GM18907 (cell line): ENCODE measurements around the gene CDH23.
"Not testable (repeated sequence)": the region's sequence is repeated elsewhere in the genome, so short reads cannot be mapped to it uniquely, and the experiment has no call there.

ENCODE experiments used
- ATAC-seq: cut with Tn5 transposase; IDR thresholded peaks from one replicate; pipeline ENCODE4 v1.9.1; 2021; ENCODE audit warnings: mild to moderate bottlenecking, moderate library complexity; ENCODE audit not compliant: unreplicated experiment

CDH23 gene

DNA sequence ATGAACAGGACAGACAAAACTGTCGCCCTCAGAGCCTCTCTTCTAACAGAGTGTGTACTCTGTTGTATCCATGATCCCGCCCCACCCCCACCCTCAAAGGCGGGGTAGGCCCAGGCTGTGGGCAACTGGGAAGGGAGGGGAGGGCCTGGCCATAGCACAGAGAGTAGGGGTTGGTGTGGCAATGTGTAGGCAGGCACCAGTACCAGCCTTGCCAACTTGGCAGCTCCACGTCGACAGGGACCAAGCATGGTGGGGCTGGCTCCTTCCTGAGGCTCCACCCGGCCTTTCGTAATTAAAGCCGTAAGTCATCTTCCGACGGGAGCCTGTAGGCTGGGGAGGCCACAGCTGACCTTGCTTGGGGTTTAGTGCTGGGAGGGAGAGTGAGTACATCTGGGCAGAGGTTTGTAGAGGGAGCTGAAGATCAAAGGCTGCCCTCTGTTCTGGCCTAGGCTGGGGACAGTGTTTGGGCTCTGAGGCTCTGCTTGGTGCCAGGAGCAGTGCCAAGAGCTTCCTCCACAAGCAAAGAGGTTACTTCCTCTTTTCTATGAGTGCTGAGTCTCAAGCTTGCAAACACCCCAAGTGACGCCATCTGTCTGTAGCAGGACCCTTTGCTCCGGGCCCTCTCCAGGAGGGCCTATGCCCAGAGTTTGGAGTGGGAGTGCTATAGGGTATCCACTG is 201.2 kb downstream of the CDH23 start:
- no peak for ATAC-seq

DNA sequence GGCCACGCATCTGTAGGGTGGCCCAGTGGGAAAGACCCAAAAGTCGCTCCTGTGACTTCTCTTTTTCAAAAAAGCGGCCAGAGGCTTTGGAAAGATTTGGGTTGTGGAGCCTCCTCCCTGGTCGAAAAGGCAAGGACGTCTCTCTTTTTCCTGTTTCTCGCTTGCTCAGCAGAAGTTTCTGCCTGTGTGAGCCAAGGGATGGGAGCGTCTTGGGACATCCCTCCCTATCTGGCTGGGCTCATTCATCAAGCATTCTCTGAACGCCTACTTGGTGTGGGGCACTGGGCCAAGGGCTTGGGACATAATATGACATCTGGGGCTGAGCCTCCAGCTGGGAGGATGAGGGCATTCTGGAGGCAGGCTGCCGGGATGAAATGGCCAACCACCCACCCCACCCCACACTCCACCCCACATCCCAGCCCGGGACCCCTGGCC is 201.9 kb downstream of the CDH23 start:
- ATAC-seq: no peak

DNA sequence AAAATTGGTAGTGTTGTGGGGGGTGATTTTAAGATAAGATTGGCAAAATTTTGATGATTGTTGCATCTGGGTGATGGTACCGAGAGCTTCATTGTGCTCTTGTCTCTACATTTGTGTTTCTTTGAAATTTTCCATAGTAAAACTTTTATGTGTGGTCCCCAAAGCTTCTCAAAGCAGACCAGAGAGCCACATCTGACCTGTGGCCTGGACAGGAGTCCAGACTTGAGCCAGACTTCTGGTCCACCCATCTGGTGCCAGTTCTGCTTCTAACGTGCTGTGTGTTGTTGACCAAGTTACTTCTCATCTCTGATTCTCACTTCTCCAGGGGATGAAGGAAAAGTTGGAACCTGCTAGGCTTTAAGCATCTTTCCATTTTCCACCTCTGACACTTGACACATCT is 202.8 kb downstream of the CDH23 start:
- ATAC-seq: no peak

DNA sequence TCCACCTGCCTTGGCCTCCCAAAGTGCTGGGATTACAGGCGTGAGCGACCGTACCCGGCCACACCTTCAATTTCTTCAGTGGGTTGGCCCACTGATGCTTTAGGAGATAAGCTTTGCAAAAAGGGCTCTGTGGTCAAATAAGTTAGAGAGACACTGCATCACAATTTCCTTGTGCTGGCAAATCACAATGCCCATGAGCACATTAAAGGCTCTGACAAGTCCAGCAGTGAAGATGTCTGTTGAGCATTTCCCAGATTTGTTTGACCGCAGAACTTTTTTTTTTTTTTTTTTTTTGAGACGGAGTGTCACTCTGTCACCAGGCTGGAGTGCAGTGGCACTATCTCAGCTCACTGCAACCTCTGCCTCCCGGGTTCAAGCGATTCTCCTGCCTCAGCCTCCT is 203.5 kb downstream of the CDH23 start:
- ATAC-seq: not testable (repeated sequence)

DNA sequence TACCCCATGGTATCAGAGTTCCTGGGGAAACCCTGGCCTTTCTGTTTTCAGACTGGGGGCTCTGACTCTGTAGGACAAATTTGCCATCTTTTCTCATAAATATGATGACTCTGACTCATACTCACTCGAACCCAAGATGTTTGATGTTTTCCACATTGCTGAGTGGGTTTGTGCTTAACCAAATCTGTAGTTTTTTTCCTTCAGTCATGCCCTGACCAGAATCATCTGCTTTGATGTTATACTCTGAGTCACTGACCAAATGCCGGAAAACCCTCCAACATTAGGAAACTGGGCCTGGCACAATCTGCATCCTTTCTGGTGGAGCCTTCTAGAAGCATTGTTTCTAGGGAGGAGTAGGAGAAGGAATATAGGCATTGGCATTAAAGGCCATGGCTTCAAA is 204.1 kb downstream of the CDH23 start:
- ATAC-seq: no peak

DNA sequence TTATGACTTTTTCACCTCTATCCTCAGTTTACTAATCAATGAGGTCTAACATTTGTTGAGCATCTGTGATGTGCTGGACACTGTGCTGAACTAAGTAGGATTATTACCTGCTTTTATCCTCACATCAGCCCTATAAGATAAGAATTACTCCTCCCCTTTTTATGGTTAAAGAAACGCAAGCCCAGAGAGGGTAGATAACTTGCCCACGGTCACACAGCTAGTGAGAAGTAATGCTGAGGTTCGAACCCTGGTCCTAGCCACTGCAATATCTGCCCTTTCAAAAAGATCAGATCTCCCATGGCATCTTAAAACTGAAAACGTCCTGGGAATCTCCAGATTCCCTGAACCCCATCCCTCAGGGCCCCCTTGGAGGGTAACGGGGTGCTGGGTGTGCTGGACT is 204.6 kb downstream of the CDH23 start:
- ATAC-seq: no peak

DNA sequence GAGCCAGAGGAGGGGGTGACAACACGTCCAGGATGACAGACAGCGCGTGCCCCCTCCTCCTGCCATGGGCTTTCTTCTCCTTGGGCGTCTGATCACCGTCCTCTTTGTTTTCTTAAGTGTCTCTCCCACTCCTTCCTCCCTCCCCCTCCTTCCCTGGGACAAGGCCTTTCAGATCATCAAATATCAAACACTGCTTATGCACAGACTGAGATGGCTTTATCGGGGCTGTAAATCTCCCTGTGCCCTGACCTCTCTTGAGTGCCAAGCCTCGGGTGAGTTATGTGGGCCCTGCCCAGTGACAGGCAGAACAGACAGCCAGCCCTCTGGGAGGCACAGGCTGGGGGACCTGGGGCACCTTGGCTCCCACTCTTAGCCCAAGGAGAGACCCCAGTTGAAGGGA is 206.4 kb downstream of the CDH23 start:
- ATAC-seq: no peak

DNA sequence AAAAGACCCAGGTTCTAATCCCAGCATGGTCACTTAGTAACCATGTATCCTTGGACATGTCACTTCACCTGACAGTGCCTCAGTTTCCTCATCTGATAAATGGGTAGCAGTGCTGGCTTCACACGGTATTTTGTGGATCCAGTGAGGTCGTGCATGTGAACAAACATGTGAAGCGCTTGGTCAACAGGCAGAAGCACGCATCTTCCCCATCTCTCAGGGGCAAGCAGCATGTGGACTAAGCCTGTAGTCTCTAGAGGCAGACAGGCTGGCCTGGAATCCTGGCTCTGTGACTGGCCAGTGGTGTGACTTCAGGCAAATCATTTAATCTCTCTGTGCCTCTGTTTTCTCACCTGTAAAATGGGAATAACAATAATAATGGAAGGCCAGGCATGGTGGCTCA is 207.0 kb downstream of the CDH23 start:
- ATAC-seq: no peak

DNA sequence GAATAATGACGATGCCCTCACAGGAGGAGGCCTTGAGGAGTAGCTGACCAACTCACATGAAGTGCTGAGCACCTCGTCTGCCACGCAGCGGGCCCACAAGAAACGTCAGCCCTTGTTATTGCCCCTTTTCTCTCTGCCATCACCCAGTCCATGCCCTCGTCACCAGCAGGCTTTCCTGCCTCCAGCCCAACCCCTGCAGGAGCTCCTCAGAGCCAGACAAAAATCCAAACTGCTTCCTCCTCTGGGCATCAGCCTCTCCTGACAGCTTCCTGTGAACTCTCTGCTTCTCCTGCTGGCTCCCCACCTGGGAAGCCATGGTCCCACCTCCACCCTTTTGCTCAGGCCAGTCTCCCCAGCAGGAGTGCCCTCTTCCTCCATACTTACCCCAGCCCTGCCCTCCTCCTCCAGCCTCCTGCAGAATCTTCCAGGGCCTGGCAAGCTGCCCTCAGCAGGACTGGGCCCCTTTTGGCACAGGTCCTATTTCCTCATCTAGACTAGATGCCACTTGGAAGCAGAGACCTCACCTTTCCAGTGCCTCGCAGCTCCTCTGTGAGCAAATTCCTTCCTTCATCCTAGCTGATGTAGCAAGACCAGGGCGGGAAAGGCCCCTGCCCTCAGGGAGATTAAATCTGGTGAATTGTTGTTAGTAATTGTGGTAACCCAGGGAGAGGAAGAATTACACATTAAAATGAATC is 207.8 kb downstream of the CDH23 start:
- ATAC-seq: no peak

DNA sequence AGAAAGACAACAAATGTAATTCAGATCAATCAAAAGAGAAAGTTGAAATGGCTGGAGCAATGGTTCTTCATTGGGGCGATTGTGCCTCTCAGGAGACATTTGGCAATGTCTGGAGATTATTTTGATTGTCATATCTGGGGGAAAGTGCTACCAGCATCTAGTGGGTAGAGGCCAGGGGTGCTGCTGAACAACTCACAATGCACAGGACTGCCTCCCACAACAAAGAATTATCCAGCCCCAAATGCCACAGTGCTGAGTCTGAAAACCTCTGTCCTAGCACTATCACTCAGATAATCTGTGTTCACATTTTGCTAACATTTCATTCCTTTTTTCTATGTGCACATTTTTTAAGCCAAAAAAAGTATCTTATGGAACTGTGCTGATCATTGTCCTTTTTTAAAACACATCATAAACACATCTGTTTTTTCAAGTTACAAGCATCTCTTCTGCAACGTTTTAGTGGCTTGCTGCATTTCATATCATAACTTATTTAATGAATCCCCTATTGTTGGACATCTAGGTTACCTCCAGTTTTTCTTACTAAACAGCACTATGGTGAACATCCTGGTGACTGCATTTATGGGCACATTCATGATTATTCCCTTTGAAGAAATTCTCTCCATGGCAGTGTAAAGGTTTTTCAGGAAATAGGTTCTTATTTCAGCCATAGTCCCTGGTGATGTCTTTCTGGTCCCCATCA is 208.7 kb downstream of the CDH23 start:
- ATAC-seq: no peak

DNA sequence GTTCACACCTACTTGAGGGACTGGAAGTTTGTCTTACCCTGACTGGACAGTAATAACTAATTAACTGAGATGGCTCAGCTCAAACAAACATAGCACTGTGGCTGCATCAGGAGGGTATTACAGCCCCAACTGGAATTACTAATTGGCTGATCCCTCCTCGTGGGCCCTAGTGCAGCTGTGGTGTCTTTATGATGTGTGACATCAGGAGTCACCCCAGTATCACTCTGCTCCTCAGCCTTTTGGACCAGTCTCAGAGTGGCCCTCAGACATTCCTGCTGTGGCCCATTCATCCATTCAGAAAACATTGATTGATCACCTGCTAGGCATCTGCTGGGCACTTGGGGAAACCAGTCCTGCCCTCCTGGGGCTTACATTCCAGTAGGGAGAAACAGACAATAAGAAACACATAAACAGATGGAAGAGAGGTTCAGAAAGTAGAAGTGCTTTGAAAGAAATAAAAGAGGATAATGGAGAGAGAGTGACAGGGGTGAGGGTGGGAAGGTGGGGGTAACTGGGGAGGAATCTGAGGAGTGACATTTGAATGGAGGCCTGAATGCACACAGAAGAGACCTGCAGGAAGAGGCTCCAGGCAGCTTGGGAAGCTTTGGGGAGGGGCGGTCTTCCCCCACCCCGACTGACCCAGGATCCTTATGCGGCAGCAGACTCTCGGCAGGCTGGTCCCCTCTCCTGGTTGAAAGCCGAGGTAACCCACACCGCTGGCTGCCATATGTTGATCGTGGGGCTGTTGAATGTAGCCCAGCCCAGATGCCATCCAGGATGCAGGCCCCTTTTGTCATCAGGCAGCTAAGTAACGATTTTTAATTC is 209.7 kb downstream of the CDH23 start:
- no peak for ATAC-seq

DNA sequence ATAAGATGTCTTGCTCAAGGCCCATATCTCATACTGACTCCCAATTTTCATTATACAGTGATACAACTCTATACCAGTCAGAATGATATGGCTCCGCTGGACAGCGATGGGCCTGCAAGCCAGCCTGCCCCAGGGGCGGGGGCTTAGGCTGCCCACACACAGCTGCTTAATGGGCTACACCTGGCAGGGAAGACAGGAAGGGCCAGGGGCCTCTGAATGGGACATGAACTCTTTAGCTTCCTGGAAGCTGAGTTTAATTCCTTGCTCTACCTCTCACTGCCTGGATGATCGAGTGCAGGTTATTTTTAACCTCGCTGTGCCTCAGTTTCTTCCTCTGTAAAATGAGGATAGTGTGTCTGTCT is 210.3 kb downstream of the CDH23 start:
- no peak for ATAC-seq

DNA sequence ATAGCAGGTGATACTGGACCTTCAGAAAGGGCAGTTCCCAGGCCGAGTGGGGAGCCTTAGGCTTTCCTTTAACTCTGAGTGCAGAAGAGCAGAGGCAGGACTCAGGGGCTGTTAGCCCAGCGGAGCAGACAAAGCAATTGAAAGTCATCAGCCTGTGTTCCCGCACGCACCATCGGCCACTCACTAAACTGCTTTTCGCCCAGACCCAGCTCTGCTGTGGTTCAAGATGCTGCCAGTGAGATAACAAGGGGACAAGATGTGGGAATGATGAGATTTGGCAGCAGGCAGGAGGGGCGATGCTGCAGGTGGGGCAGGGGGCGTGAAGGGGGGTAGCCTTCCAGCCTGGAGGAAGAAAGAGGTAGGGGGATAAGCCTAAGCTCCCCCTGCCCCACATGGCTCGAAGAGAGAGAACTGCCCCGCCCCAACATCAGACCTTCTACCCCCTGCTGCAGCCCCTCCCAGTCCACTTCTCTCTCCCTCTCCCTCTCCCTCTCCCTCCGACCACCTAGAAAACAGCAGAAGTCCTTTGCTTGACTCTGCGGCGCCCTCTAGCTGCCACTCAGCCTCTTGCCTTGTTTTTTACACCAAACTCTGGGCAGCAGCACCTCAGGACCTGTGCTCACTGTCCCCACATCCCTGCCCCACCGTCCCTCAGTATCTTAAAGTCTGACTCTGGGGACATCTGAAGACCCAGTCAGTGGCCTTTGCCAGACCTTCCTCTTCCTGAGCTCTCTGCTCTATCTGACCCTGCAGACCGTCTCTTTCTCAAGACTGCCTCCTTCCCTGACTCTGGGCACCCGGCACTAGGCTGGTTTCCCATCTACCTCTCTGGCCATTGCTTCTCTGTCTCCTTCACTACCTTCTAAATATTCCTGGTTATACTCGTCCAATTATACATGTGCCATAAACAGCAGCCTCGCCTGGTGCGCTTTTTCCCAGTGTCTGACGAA is 212.4 kb downstream of the CDH23 start:
- ATAC-seq: no peak

DNA sequence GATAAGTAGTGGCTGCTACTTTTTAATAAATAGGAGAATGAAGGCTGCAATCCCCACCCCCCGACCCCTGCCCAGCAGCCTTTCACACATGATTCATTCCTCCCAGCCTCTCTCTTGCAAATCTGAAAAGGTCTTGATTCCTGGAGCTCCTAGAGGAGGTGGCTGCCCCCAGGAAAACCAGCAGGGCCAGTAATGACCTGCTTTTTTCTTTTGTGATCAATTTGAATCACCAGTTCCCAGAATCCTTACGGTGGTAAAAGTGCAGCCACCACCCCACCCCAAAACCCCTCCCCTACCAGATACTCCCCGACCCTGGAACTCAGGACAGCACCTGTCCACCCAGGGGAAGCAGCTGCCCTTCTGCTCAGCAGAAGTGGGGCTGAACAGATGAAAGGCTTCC is 213.9 kb downstream of the CDH23 start:
- no peak for ATAC-seq

DNA sequence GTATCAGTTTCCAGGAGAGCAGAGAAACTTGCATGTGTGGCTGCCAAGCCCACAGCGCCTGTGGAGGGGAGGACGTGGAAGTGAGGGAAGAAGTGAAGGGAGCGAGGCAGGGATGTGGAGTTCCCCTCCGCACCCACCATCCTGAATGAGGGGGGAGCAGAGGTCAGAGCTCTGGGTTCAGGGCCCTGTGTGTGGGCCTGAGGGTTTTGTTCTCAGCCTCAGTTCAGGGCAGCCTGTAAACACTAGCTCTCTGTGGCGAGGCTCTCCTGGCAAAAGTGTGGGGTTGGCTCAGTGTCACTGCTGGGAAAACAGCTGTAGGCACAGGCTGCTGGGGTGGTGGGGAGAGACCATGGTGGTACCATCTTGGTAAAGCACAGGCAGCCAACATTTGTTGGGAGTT is 214.4 kb downstream of the CDH23 start:
- no peak for ATAC-seq

DNA sequence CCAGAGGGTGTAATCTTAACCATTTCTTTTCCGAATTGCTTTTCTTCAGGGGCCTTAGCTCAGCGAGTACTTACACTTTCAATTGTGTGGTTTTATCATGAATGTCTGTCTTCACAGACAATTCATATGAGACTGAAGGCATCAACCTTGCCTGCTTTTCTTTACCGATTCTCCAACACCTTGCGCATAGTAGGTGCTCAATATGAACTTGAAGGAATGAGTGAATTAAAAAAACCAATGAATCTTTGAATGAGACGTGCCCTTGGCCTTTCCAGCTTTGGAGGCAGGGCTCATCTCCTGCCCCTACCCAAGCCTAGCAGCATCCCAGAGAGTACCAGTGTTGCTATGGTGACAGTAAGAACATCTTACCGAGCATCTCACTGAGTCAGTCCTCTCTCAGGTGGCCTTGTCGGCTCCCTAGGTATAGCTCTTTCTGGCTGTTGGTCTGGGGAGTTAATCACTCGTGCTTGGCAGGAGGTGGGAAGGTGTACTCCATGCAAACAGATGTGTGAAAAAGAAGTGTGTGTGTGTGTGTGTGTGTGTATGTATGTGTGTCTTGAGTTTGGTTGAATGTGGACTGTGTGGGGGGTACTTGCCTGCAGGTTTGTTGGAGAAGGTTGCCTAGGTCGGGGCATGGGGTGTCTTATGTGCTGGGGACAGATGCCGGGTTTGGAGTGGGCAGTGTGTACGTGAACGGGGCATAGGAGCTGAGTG is 215.1 kb downstream of the CDH23 start:
- no peak for ATAC-seq

DNA sequence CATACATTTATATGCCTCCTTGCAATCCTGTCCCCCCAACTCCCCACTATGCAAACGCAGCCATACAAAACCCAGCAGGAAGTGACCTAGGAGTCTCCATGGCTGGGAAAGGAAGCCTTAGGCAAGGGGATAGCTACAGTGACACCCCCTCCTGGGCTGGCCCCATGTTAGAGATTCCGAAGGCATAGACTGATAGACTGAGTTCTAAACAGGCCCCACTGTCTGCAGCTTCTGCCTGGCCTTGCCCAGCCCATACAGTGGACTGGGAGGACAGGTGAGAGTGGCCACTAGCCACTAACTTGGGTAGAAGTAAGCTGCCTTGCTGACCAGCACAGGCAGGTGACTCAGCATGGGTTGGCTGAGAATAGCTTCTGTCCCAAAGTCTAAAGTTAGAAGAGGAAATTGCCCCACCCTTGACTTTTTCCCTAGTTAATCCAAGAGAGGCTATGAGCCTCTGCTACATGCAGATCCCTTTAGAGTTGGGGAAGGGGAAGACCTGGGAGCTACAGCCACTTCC is 216.6 kb downstream of the CDH23 start:
- no peak for ATAC-seq

DNA sequence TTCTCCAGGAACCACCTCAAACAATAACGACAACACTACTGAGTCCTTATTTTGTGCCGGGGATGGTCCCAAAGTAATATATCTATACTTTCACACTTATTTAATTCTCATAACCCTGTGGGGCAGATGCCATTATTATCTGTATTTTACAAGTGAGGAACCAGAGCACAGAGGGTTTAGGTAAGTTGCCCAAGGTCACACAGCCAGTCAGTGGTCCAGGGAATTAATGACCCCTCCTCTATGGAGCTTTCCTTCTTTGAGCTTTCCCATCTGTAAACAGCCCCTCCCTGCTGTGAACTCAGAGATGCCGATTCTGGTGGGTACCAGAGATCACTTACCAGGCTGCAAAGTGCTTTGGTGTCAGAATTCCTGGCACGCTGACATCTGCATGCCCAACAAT is 217.2 kb downstream of the CDH23 start:
- ATAC-seq: no peak

DNA sequence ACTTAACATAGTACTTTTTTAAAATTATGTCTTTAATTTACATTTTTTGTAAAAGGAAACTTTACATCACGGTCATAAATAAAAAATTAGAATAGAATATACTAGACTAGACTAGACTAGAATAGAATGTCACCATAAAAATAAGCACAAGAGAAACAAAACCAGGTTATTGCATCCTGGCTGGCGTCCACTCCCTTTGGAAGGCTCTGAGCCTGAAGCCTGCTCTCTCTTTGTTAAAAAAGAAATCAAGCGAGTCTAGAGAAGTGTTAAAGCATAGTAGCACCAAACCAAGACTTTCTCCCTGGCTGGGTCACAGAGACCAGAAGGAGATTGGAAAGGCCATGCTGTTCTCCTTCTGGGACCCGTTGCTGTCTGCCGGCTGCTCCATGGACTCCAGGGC is 218.2 kb downstream of the CDH23 start:
- ATAC-seq: no peak
